Stomach (tissue), 4 donors: ENCODE data around the gene DLGAP5.

Experiments used
- CTCF ChIP-seq, 7 experiments: fragments of 450-650 bp in 4 of 7; fragments of 200-600 bp in 3 of 7; sonication (generic) in 3 of 7; IDR thresholded peaks; one replicate each; pipeline ENCODE4 v1.5.1; 2016 to 2019; ENCODE audit warnings: antibody characterized with exemption in 7 of 7, control low read depth in 2 of 7, mild to moderate bottlenecking in 1 of 7
- EP300 ChIP-seq: sonication (generic); formaldehyde crosslinking; IDR thresholded peaks from one replicate; pipeline ENCODE4 v1.6.1; 2017; ENCODE audit warnings: antibody characterized with exemption

GRCh38 chr14:55153951-55154350 is 37.4 kb downstream of the DLGAP5 start:
- no peak for TF ChIP-seq CTCF (IDR thresholded peaks at IDR 0.05)
- no peak for TF ChIP-seq EP300
